ENCODE results near the gene USP6NL.

USP6NL gene

DNA sequence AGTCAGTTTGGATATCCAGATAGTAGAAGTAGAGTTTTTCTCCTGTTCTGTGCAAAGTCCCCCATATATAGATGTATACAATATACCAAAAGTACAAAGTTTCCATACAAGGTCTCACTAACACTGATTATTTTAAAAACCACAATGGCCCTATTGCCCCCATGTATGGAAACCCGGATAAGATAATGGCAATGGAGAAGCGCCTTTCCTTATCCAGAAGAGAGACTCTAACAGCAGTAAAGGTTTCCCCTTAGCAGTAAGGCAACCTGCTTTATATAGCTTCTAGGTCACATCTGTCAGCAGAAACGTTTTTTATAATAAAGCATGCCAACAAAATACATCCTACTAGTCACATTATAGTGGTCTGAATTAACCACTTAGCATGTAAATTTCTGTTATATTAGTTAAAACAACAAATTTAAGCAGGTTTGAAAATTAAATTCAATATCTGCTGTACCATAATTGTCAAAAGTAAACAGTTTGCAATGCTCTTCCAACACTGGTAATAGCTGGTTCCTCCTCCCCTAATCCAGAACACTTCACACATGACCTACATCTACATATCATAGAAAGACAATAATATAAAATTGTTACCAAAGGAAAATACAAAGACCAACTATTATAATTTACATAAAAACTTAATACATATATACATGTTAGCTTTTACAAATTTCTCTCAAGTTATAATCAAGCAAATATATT, 22.4 kb downstream of the USP6NL start:
- DNase-seq: no peak

DNA sequence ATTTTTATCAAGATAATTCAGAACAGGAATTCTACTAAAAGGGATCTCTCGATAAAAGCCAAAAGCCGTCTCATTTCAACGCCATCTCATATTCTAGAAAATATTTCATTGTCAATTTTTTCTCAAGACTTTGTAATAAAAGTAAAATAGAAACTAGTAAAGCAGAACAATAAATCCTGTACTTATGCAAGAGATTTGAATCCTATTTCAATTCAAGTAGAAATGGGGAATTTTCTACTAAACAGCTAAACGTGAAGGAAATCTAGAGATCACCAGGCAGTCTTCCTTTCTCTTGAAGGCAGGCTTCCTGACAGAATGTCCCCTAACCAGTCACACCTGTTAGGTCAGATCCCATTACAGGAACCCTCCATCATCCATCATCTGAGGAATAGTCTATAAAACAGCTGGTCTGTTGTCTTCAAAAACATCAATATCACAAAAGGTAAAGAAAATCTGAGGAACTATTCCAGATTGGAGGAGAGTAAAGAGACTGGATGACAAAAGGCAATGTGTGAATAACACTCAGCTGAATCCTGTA, 23.7 kb downstream of the USP6NL start:
- DNase-seq: no peak

DNA sequence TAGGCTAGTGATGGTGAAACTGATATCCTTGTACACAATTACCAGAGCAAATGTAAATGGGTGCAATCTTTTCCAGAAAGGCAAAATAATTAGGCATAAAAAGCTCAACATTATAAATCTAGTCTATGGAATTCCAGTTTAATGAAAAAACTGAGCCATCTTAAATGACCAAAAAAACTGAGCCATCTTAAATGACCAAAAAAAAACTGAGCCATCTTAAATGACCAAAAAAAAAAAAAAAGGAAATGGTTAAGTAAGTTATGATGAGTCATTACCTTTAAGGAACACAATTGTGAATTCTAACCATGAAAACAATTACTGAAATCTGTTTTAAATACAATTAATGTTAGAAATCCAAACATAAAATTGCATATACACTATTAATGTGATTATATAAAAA, 25.3 kb downstream of the USP6NL start:
- DNase-seq: no peak

DNA sequence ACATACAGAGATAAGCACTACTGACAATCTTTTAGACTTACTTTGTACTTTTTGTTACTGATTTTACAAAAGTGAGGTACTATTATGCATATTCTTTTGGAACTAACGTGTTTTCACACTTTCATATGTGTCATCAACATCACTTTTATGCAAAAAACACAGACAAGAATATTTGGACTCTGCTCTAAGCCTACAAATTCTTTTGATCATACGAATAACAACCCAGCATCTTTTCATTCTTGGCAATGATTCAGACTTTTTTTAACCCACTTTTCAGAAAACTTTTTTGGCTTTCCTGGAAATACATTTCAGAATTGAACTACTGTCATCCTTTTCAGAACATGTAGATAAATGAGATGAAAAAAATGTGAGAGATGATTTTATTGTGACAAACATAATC, 30.2 kb downstream of the USP6NL start:
- DNase-seq: no peak

- DNase-seq: no peak
These were observed 31.6 kb downstream of the USP6NL start for GRCh38 chr10:11579885-11580284.

DNA sequence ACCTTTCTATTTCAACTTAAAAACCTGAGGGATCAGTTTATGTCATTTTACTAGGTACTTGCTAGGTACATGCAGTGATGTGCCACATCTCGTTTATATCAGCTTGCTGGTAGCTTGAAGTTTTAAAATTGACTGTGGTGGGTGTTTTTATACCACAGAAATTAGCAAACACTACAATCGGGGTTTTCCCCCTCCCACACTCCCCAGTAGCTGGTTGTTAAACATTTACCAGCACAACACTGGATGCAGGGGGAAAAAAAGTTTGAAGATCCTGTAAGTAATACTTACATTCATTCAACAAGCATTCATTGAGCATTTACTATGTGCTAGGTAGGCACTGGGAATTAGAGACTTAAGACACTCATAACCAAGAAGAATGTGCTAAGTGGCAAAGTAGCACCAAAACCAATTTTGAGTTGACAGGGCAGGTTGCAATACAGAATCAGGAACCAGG, 32.6 kb downstream of the USP6NL start:
- no peak for DNase-seq

- DNase-seq: no peak
These were observed 35.2 kb downstream of the USP6NL start for GRCh38 chr10:11576092-11576809.

GRCh38 chr10:11573497-11573896, 38.0 kb downstream of the USP6NL start:
- DNase-seq: no peak

DNA sequence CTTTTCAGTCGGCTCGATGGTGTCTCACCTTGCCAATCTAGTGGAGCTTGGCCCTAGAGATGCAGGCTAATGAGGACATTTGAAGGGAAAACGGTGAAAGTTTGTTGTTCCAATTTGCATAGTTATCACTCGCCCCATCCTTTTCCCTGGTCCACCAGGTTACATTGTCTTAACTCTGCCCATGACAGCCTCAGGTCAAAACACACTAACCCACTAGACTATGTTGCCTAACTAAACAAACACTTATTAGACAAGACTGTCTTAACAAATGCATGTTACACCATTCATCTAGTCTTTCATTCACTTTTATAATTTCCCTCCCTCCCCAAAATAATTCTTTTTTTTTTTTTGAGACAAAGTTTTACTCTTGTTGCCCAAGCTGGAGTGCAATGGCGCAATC, 40.7 kb downstream of the USP6NL start:
- DNase-seq: no peak

DNA sequence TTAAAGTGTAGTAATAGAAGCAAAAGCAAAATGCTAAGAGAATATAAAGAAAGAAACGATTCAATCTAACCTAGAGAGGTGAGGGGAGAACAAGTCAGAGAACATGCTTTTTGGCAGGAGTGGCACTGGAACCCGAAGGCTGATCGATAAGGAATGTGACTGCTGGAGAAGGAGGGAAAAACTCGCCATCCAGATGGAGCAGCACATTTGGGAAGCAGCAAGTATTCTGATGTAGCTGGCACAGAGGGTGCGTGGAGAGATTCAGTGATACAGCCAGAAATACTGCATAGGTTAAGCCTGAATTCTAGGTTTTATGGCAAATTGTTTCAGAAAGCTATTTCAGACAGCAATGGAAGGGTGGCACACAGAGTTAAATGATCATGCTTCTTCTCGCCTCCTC, 42.0 kb downstream of the USP6NL start:
- DNase-seq: no peak

GRCh38 chr10:11568578-11568977, 42.9 kb downstream of the USP6NL start:
- no peak for DNase-seq

GRCh38 chr10:11564741-11565140, 46.7 kb downstream of the USP6NL start:
- DNase-seq: no peak

DNA sequence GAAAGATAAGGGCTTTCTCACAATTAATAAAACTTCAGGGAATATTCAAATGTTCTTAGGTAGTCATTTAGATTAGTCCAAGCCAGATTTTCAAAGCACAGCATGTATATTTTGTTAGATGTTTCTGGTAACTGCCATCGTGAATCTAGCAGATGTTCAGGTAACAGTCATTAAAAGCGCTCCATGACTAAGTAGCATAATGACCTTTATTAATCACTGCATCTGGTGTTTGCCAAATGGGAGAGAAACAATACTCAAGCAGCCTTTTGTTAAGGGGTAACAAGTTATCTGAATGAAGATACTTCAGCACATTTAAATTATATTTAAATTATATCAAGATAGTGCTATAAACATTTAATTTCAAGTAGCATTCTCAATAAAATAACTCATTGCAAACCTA, 47.5 kb downstream of the USP6NL start:
- no peak for DNase-seq

DNA sequence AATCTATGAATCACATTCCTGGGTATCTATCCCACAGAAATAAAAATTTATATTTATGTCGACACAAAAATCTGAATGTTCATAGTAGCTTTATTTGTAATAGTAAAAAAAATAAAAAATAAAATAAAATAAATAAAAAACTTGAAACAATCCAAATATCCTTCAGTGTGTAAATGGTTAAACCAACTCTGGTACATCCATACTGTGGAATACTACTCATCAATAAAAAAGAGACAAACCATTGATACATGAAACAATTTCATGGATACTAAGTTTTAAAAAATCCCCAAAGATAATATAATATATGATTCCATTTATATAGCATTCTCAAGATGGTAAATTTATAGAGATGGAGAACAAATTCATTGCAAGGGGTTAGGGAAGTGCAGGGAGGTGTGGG, 48.6 kb downstream of the USP6NL start:
- DNase-seq: no peak

DNA sequence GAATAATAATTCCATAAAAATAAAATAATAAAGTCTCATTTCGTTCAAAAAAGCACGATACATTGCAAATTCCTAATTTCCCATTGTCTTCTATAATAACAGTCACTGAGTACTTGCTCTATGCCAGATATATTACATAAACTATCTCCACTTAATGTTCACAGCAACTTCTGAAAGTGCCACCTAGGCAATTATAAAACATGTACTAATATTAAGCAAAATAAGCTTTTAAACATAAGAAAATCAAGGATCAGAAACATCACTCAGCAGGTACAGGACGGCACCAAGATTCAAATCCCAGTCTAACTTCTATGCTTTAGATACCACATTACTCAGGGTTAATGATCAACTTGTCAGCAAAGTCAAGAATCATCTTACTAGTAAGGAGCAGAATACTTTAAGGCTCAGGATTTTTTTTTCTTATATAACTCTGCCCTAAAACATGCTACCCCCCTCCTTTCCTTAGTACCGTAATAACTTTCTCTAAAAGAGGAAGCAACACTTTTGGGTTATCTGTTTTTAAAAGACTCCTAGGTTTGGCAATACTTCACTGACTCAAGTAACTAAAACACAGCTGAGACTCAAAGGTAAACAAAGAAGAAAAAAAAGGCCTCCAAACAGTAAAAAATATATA, 51.3 kb downstream of the USP6NL start:
- DNase-seq: no peak

- no peak for DNase-seq
These were observed 53.5 kb downstream of the USP6NL start for GRCh38 chr10:11557967-11558366.

DNA sequence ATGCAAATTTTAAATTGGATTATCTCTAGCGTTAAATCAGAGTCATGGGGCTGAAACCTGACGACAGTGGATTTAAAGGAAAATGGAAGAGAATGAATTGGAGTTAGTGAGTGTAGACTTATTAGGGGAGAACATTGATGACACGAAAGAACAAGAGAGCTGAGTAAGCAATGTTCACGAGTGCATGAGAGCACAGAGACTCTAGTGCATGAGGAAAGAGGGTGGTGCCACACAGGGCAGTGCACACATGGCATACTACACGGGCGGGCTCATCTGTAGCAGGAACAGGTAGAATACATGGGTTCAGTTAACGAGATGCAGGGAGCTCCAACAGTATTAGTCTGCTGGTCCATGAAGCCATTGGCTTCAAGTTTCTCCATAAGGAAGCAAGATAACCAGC, 53.9 kb downstream of the USP6NL start:
- DNase-seq: no peak

DNA sequence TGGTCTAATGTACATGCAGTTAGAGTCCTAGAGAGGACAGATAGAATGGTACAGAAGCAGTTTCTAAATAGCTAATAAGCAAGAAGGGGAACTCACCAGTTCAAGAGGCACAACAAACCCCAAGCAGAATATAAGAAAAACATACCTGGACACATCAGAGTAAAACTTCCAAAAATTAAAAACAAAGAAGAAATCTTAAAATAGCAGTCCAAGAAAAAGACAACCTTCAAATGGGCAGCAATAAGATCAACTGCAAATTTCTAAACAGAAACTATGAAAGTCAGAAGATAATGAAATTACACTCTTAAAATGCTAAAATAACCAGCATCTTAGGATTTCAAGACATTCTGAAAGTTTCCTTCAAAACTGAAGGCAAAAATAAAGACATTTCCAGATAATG, 55.9 kb downstream of the USP6NL start:
- no peak for DNase-seq

DNA sequence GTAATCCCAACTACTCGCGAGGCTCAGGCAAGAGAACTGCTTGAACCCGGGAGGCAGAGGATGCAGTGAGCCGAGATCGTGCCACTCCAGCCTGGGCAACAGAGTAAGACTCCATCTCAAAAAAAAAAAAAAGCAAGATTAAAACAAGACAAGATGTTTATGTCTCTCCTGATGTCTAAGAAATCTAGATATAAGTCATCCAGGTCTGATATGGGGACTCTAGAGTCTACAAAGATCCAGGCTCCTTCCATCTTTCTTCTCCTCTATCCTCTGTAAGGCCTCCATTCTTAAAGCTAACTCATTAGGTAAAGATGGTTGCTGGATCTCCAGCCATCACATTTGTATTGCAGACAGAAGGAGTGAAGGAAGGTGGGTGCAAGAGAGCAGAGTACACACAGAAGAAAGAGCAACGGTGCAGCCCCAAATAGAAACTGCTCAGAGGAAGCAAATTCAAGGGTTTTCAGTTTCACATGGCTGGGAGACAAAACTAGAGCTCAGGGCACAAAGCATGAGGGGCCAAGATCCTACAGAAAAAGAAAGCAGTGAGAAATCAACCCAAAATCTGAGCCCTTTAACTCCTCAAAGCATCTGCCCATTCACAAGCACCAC, 57.6 kb downstream of the USP6NL start:
- DNase-seq: no peak

GRCh38 chr10:11551916-11552602, 59.4 kb downstream of the USP6NL start:
- no peak for DNase-seq

- DNase-seq: no peak
These were observed 60.3 kb downstream of the USP6NL start for GRCh38 chr10:11551104-11551503.

GRCh38 chr10:11548768-11549099, 62.7 kb downstream of the USP6NL start:
- DNase-seq: no peak

Data from COR-L47 (cell line).